Measurements from ENCODE around the gene FAM20B.
A peak's percentile ranks its signal among the peaks of the same experiment; 100 is the strongest.

The FAM20B gene

DNA sequence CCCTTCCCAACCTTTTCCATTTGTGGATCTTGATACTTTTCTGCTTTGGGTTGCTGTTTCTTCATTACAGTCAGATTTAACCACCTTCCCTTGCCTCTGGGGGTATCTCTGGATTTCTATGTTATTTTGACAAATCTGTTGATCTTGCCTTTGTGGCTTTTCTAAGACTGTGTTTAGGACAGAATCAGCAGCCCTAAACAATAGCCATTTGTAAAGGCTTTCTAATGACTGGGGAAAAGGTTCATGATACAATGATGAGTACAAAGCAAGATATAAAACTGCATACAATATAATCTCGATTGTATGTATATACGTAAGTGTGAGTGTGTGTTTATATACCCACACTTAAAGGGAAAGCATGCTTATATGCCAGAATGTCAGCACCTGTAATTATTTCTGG is 27.8 kb downstream of the FAM20B start:
- no peak for DNase-seq

GRCh38 chr1:179055937-179056336 is 30.2 kb downstream of the FAM20B start:
- DNase-seq = no peak

DNA sequence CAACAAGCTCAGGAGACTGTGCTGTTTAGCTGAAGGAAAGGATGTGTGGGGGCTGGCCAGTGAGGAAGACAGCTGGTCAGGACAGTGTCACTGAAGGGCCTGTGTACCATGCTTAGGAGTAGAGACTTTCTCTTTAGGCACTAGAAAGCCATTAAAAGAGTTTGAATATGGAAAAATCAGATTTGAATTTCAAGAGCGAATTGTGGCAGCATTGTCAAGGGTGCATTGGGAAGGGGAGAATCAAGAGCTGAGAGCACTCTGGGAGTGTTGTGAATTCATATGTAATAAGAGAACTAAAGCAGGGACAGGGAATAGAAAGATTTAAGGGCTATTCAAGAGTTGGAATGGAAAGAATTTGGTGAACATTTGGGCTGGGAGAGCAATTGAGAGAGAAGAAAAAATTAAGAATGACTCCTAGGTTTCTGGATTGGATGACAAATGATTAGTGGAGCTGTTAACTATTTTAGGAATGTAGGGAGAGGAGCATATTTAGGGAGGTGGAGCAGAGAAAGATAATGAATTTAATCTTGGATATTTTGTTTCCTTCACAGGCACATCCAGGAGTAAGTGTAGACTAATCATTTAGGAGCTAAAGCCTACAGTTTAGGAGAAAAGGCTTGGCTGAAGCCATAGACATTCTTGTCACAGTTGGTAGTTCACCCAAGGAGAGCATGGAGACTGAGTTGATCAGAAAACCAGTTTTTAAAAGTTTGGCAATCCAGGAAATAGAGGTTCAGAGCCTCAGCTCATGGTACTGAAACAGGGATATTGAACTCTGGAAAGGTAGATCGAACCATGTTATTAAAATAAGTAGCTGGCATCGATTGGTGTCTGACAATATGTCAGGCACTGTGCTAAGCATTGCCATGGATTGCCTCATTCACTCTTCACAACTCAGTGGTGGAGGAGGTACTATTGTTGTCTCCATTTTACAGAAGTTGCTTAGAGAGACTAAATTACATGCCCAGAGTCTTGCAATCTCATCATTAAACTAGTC is 33.1 kb downstream of the FAM20B start:
- no peak for DNase-seq

- DNase-seq = no peak
These were observed 35.9 kb downstream of the FAM20B start for GRCh38 chr1:179061360-179062282.

DNA sequence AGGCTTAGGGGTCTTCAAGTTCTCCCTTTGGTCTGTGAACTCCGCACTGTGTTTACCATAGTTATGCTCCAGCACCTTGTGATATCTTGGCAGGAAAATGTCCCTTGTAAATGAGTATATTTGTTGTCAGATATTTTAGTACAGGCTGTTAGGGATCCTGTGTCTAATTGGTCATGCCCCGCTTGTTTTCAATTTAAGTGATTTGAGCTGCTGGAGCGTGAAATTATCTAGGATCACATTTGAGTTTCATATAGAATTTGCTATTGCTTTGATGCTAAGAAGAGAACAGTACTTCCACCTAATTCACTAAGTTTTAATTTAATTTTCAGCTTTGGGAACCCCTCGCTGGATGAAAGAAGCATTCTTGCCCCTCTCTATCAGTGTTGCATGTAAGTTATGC is 40.8 kb downstream of the FAM20B start:
- no peak for DNase-seq

GRCh38 chr1:179077396-179077795 is 51.7 kb downstream of the FAM20B start:
- no peak for DNase-seq

- peak; percentile 22 for DNase-seq
These were observed 53.5 kb downstream of the FAM20B start for GRCh38 chr1:179079113-179079761.

GRCh38 chr1:179080866-179081686 is 55.4 kb downstream of the FAM20B start:
- no peak for DNase-seq

DNA sequence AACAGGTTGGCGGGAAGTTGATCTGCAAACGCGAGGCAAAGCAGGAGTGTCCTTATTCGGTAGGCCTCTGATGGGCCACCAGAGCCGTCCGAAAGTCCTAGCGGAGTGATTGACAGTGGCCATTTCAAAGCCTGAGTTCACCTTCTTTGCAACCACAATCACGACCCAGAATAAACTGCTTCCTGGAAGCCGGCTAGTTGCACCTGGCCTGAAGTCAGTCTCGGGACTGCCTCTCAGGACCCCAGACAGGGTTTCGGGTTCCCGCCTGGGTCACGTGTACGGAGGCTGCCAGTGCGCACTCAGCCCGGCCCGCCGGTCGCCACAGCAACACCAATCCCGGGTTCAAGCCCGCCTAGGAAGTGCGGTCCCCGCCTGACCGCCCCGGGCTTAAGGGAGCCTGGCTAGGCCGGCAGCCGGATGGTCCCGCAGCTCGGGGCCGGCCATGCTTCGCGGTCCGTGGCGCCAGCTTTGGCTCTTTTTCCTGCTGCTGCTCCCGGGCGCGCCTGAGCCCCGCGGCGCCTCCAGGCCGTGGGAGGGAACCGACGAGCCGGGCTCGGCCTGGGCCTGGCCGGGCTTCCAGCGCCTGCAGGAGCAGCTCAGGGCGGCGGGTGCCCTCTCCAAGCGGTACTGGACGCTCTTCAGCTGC is 56.1 kb downstream of the FAM20B start, which contains the start of gene TOR3A:
TOR3A (plus strand) TSS at position 384 of the 646 bp plus-strand sequence; CDS start at position 443, 59 bp downstream.
- DNase-seq = peak; percentile 78

GRCh38 chr1:179082333-179082998 is 56.8 kb downstream of the FAM20B start:
- DNase-seq = peak; percentile 5

GRCh38 chr1:179082999-179083335 is 57.3 kb downstream of the FAM20B start:
- DNase-seq = no peak

GRCh38 chr1:179083533-179083932 is 57.8 kb downstream of the FAM20B start:
- no peak for DNase-seq

DNA sequence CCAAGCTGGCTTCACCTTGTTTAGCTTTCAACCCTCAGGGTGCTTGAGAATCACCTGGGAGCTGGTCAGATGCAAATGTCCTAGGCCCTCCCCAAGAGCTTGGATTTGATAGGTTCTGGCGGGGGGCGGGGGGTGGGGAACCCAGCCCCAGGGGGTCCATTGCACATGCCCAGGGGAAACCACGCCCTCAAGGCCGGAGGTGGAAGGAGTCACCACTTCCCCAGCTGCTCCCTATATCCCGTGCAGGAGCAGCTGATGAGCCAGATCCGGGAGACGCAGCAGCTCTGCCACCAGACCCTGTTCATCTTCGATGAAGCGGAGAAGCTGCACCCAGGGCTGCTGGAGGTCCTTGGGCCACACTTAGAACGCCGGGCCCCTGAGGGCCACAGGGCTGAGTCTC is 62.0 kb downstream of the FAM20B start:
- peak; percentile 75 for DNase-seq

GRCh38 chr1:179089827-179090482 is 64.3 kb downstream of the FAM20B start:
- no peak for DNase-seq

DNA sequence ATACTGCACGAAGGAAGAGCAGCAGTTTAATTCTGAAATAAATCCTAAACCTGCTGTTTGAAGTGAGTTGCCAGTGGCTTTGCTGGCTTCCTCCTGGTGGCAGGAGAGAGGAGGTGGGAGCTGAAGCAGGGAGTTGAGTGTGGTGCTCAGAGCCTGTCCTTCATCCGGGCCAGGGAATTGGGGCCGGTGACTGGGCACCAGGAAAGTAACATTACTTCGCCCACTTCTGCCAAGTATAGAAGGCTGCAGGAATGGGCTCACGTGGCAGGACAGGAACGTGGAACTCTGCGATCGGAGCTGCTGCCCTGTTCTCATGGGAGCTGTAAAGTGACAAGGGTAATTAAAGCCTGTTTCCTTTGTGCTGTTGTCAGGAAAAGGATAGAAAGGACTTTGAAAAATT is 64.8 kb downstream of the FAM20B start:
- DNase-seq = no peak

DNA sequence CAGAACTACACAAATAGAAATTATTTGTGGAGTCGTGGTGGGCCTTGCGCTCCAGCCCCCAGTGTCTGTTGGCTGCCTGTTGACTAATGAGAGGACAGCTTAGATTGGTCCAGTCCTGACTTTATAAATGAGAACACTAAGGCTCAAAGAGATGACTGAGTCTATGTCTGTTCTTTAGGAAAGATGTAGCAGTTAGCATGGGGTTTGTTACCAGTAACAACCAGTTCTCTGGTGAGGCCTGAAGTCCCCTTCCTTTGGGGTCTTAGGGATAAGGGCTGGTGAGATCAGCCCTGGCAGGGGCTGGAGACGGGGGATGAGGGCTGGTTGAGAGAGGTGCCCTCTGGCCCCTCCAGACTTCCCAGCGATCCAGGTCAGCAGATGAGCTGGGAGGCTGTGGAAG is 65.2 kb downstream of the FAM20B start:
- DNase-seq = no peak

DNA sequence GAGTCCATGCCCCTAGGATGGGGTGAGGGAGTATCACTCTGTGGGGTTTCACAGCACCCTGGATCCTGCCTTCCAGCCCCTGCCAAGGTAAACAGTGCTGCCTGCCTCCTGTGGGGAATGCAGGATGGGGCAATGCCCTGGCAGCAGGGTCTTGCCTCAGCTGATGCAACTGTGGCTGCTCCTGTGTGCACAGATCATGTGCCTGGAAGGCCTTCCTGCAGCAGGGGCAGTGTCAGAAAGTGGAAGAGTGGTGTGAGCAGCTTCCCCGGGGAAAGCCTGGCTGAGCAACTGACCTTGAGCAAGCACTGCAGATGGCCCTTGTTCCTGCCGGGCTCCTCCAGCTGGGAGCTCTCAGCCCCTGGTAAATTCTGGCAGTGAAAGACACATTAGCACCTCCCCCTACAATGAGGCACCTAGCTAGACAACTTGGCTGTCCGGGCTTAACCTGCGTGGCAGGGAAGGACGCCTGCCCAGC is 66.0 kb downstream of the FAM20B start:
- DNase-seq = no peak

- DNase-seq = no peak
These were observed 67.3 kb downstream of the FAM20B start for GRCh38 chr1:179092896-179093461.

- peak; percentile 54 for DNase-seq
These were observed 69.1 kb downstream of the FAM20B start for GRCh38 chr1:179094818-179095217.

DNA sequence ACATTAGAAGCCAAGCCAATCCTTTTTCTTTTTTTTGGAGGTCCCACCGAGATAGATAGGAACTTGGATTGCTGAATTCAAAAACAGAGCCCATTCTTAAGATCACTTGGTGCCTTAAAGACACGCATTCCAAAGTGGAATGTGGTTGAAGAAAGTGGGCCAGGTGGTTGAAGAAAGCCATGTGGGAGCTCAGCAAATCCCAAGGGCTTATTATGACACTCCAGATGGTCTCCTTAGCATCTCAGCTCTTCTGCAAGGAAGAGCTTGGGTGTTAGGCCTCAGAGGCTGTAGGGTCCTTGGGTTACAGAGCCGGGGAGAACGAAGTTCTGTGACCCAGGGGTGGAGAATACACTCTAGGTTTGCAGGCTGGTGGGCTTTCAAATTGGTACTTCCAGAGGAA is 69.7 kb downstream of the FAM20B start:
- no peak for DNase-seq

Measured in NCI-H510A (cell line).